ENCODE measurements around the gene KCND3. TPM values are rescaled to one million over a fixed set of nuclear protein-coding genes. Genes with fewer than 3 reads are reported as not detected.

Gene KCND3
- total RNA-seq, 1 donor from 2014 or later, result 3.7 TPM

GRCh38 chr1:111977378-111977777, 12.1 kb downstream of the KCND3 start:
- Mint-ChIP-seq H3K36me3 (ENCODE audit: unreplicated experiment) (peaks cover 17% of the 10 kb centered on the region), H3K27me3 (ENCODE audit: unreplicated experiment) (peaks cover 4% of the 10 kb centered on the region), H3K9me3 (ENCODE audit: unreplicated experiment) (peaks cover 9% of the 10 kb centered on the region), H3K4me3 (ENCODE audit: unreplicated experiment) (no peak overlapping the region), H3K27ac (ENCODE audit: unreplicated experiment) (no peak overlapping the region), H3K4me1 (ENCODE audit: low read depth, unreplicated experiment) (peaks cover 2% of the 10 kb centered on the region)
- TF ChIP-seq CTCF (IDR thresholded peaks at IDR 0.05; ENCODE audit: partially characterized antibody, unreplicated experiment), result no peak
- DNase-seq, result no peak

- DNase-seq, result no peak
- Mint-ChIP-seq H3K4me3 (ENCODE audit: unreplicated experiment) (no peak overlapping the region), H3K27ac (ENCODE audit: unreplicated experiment) (no peak overlapping the region), H3K36me3 (ENCODE audit: unreplicated experiment) (peaks cover 17% of the 10 kb centered on the region), H3K9me3 (ENCODE audit: unreplicated experiment) (peaks cover 9% of the 10 kb centered on the region), H3K27me3 (ENCODE audit: unreplicated experiment) (peaks cover 4% of the 10 kb centered on the region), H3K4me1 (ENCODE audit: low read depth, unreplicated experiment) (peaks cover 2% of the 10 kb centered on the region)
- TF ChIP-seq CTCF (IDR thresholded peaks at IDR 0.05; ENCODE audit: partially characterized antibody, unreplicated experiment), result no peak
Measured at GRCh38 chr1:111976842-111977241, 12.6 kb downstream of the KCND3 start.

GRCh38 chr1:111976332-111976731, 13.1 kb downstream of the KCND3 start:
- no peak for DNase-seq
- Mint-ChIP-seq H3K36me3 (ENCODE audit: unreplicated experiment) (peaks cover 13% of the 10 kb centered on the region), H3K27ac (ENCODE audit: unreplicated experiment) (no peak overlapping the region), H3K4me3 (ENCODE audit: unreplicated experiment) (no peak overlapping the region), H3K27me3 (ENCODE audit: unreplicated experiment) (peaks cover 4% of the 10 kb centered on the region), H3K9me3 (ENCODE audit: unreplicated experiment) (peaks cover 5% of the 10 kb centered on the region), H3K4me1 (ENCODE audit: low read depth, unreplicated experiment) (peaks cover 2% of the 10 kb centered on the region)
- no peak for TF ChIP-seq CTCF (IDR thresholded peaks at IDR 0.05; ENCODE audit: partially characterized antibody, unreplicated experiment)

GRCh38 chr1:111973150-111973790, 16.2 kb downstream of the KCND3 start:
- Mint-ChIP-seq H3K9me3 (ENCODE audit: unreplicated experiment) (peaks cover 5% of the 10 kb centered on the region), H3K27me3 (ENCODE audit: unreplicated experiment) (peaks cover 5% of the 10 kb centered on the region), H3K4me1 (ENCODE audit: low read depth, unreplicated experiment) (no peaks in the 10 kb centered on the region), H3K4me3 (ENCODE audit: unreplicated experiment) (no peak overlapping the region), H3K27ac (ENCODE audit: unreplicated experiment) (no peak overlapping the region), H3K36me3 (ENCODE audit: unreplicated experiment) (peaks cover 8% of the 10 kb centered on the region)
- no peak for TF ChIP-seq CTCF (IDR thresholded peaks at IDR 0.05; ENCODE audit: partially characterized antibody, unreplicated experiment)
- DNase-seq, result no peak

- Mint-ChIP-seq H3K27me3 (ENCODE audit: unreplicated experiment) (peaks cover 5% of the 10 kb centered on the region), H3K9me3 (ENCODE audit: unreplicated experiment) (peaks cover 2% of the 10 kb centered on the region), H3K36me3 (ENCODE audit: unreplicated experiment) (peaks cover 6% of the 10 kb centered on the region), H3K4me1 (ENCODE audit: low read depth, unreplicated experiment) (no peaks in the 10 kb centered on the region), H3K27ac (ENCODE audit: unreplicated experiment) (no peak overlapping the region), H3K4me3 (ENCODE audit: unreplicated experiment) (no peak overlapping the region)
- DNase-seq, result no peak
- TF ChIP-seq CTCF (IDR thresholded peaks at IDR 0.05; ENCODE audit: partially characterized antibody, unreplicated experiment), result no peak
Measured at GRCh38 chr1:111971396-111971795, 18.1 kb downstream of the KCND3 start.
